Panc1 (cell line): ENCODE measurements around the gene CTTNBP2NL. TPM values are rescaled to one million over a fixed set of nuclear protein-coding genes. Genes with fewer than 3 reads are reported as not detected.

Experiments
- ATAC-seq: fragments of 200-7000 bp; cut with Tn5 transposase; 2 replicates; pipeline ENCODE4 v1.9.1; 2020; ENCODE audit warnings: mild to moderate bottlenecking, moderate library complexity
- BruUV-seq: library from RNA; stranded (reverse); fragments of 400-500 nt; replicated peaks from 2 replicates; lab custom pipeline; 2021; lab: Mats Ljungman, UMichigan
- CTCF ChIA-PET: fragments of 300-600 bp; sonication (Branson Sonifier 250); formaldehyde crosslinking; loops from one replicate; lab custom pipeline; 2022; ENCODE audit warnings: antibody characterized with exemption; lab: Charles Lee
- POLR2A ChIA-PET: fragments of 300-600 bp; sonication (Branson Sonifier 250); formaldehyde crosslinking; loops from one replicate; lab custom pipeline; 2022; ENCODE audit warnings: antibody characterized with exemption; lab: Charles Lee
- DNase-seq: peaks from one replicate; pipeline ENCODE4 v3.0.0-alpha.2; 2010; ENCODE audit warnings: low read depth, low spot score
- H3K27ac ChIP-seq: 2 replicates; pipeline ENCODE4 v1.5.1; 2011; ENCODE audit warnings: mild to moderate bottlenecking, low read length, inconsistent platforms
- H3K27me3 ChIP-seq: fragments of 200-500 bp; sonication (Bioruptor generic); 2 replicates; pipeline ENCODE4 v1.6.0; 2014; ENCODE audit warnings: low read length, inconsistent platforms; ENCODE audit not compliant: control insufficient read depth, insufficient read depth
- H3K36me3 ChIP-seq: fragments of 200-500 bp; sonication (Bioruptor generic); 2 replicates; pipeline ENCODE4 v1.5.1; 2014; ENCODE audit warnings: inconsistent platforms, mild to moderate bottlenecking, low read length, moderate library complexity; ENCODE audit not compliant: control insufficient read depth, insufficient read depth
- H3K4me1 ChIP-seq: 2 replicates; pipeline ENCODE4 v1.5.1; 2011; ENCODE audit warnings: inconsistent platforms, mild to moderate bottlenecking, low read length, moderate library complexity; ENCODE audit not compliant: control insufficient read depth, insufficient read depth
- H3K4me3 ChIP-seq, 2 experiments: 2 replicates each; pipeline ENCODE4 v1.5.1; 2011 to 2012; ENCODE audit warnings: low read depth in 2 of 2, low read length in 2 of 2, mild to moderate bottlenecking in 2 of 2, inconsistent platforms in 1 of 2, moderate library complexity in 1 of 2
- H3K9me3 ChIP-seq: fragments of 200-500 bp; sonication (Bioruptor generic); 2 replicates; pipeline ENCODE4 v1.5.1; 2014; ENCODE audit warnings: low read depth, mild to moderate bottlenecking, inconsistent platforms, low read length, moderate library complexity; ENCODE audit not compliant: control insufficient read depth, insufficient read depth
- POLR2AphosphoS5 ChIP-seq: IDR thresholded peaks from 2 replicates; pipeline ENCODE4 v1.6.1; 2012; ENCODE audit warnings: mild to moderate bottlenecking, low read depth, low read length, moderate library complexity
- REST ChIP-seq, 2 experiments: IDR thresholded peaks; 2 replicates each; pipeline ENCODE4 v1.6.1; 2011 to 2012; ENCODE audit warnings: low read depth in 2 of 2, control low read depth in 1 of 2, low read length in 1 of 2, mild to moderate bottlenecking in 1 of 2, moderate library complexity in 1 of 2; ENCODE audit not compliant: insufficient read depth in 1 of 2
- SIN3A ChIP-seq: IDR thresholded peaks from 2 replicates; pipeline ENCODE4 v1.6.1; 2012; ENCODE audit warnings: low read depth, mild to moderate bottlenecking, low read length, moderate library complexity, borderline replicate concordance; ENCODE audit not compliant: insufficient read depth
- TCF7L2 ChIP-seq: IDR thresholded peaks from 2 replicates; pipeline ENCODE4 v1.6.1; 2011; ENCODE audit warnings: mild to moderate bottlenecking, low read depth, low read length, inconsistent platforms
- in situ Hi-C: cut with HindIII; loops from 2 replicates; pipeline ENCODE4 v1.10.0; 2016; ENCODE audit warnings: low sequenced_read_pairs, low pct_unique_long_range_greater_than_20kb
- intact Hi-C: fragments of 100-400 bp; cut with micrococcal nuclease; formaldehyde crosslinking; loops from one replicate; pipeline ENCODE4 v1.10.0; 2022; ENCODE audit not compliant: unreplicated experiment
- total RNA-seq: library from RNA; stranded (reverse); gene quantifications from one replicate; pipeline ENCODE4 v1.2.1, GENCODE V29; 2021; ENCODE audit not compliant: unreplicated experiment
- TF ChIP-seq, protein P1 (sequence below): fragments of 450-650 bp; IDR thresholded peaks from 2 replicates; pipeline ENCODE4 v1.5.1; 2017; ENCODE audit warnings: mild to moderate bottlenecking

CTTNBP2NL gene
- total RNA-seq, 1 experiment from 2014 or later = 18.4 TPM

DNA sequence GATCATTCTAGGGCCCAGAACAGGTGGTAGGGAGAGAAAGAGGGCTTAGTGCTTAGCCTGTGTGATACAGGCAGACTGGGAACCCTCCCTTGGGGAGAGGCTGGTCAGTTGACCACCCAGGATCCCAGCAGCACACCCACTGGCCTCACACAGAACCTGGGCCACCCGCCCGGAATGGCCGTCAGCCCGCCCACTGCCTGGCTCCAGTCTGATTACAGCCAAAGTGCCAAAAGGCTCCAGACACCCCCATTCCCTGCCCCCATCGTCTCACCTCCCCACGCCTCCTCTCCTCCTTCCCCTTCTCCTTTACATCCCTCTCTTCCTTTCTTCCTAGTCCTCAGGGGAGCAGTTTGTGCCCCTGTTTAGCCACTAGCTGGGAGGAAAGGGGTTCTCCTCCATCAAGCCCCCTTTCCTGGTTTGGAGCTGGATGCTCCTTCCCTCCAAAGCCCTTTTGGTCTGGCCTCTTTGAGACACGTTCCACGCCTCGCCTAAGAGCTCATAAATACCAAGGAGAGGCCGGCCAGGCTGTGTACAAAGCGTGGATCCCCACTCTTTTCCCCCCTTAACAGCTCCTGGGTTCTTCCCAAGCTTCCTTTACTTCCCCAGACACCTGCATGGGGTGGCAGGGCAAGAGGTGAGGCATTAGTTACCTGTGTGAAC, 108.1 kb downstream of the CTTNBP2NL start:
- H3K4me3 ChIP-seq = no peak overlapping the region
- intact Hi-C loops = loop anchor here (10.0 kb wide), 1 partner anchor 111 kb away; the partner anchor contains the start of genes CAPZA1 and ST7L
- POLR2A ChIA-PET = no interaction called here

GRCh38 chr1:112504661-112505399, 108.8 kb downstream of the CTTNBP2NL start:
- no peaks in the 10 kb centered on the region for H3K27me3 ChIP-seq

More for the DNA sequence above, 108.1 kb downstream of the CTTNBP2NL start:
- Histone ChIP-seq H3K27ac (no peak overlapping the region), H3K27me3 (no peaks in the 10 kb centered on the region), H3K36me3 (no peaks in the 10 kb centered on the region), H3K9me3 (no peaks in the 10 kb centered on the region), H3K4me1 (no peaks in the 10 kb centered on the region; the same call in 1 of the 2 replicates)
- BruUV-seq = no TSS peak
- in situ Hi-C loops = no loop called here
- CTCF ChIA-PET = interaction anchor here (0.6 kb wide), 1 partner anchor 54 kb away, joined by 5 read pairs; no protein-coding TSS in a partner anchor
- ATAC-seq (no peak), DNase-seq (no peak)
- no peak for TF ChIP-seq REST (IDR thresholded peaks at IDR 0.05; ENCODE audit: insufficient read depth in 1 of 2, low read depth in 2 of 2, low read length in 1 of 2)
- TF ChIP-seq SIN3A = no peak
- TF ChIP-seq, protein P1, sequence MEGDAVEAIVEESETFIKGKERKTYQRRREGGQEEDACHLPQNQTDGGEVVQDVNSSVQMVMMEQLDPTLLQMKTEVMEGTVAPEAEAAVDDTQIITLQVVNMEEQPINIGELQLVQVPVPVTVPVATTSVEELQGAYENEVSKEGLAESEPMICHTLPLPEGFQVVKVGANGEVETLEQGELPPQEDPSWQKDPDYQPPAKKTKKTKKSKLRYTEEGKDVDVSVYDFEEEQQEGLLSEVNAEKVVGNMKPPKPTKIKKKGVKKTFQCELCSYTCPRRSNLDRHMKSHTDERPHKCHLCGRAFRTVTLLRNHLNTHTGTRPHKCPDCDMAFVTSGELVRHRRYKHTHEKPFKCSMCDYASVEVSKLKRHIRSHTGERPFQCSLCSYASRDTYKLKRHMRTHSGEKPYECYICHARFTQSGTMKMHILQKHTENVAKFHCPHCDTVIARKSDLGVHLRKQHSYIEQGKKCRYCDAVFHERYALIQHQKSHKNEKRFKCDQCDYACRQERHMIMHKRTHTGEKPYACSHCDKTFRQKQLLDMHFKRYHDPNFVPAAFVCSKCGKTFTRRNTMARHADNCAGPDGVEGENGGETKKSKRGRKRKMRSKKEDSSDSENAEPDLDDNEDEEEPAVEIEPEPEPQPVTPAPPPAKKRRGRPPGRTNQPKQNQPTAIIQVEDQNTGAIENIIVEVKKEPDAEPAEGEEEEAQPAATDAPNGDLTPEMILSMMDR = no peak
- TF ChIP-seq TCF7L2 = no peak

More at GRCh38 chr1:112504661-112505399, 108.8 kb downstream of the CTTNBP2NL start:
- BruUV-seq = no TSS peak
- Histone ChIP-seq H3K4me1 (no peaks in the 10 kb centered on the region; the same call in 1 of the 2 replicates), H3K27ac (no peak overlapping the region), H3K4me3 (no peak overlapping the region), H3K9me3 (no peaks in the 10 kb centered on the region), H3K36me3 (no peaks in the 10 kb centered on the region)
- CTCF ChIA-PET = interaction anchor here (0.6 kb wide), 1 partner anchor 54 kb away, joined by 5 read pairs; no protein-coding TSS in a partner anchor
- in situ Hi-C loops = no loop called here
- ATAC-seq (no peak), DNase-seq (no peak)
- intact Hi-C loops = loop anchor here (10.0 kb wide), 1 partner anchor 110 kb away; the partner anchor contains the start of genes CAPZA1 and ST7L
- no peak for TF ChIP-seq TCF7L2
- TF ChIP-seq REST (IDR thresholded peaks at IDR 0.05; ENCODE audit: insufficient read depth in 1 of 2, low read depth in 2 of 2, low read length in 1 of 2) = no peak
- TF ChIP-seq POLR2AphosphoS5 = no peak
- TF ChIP-seq, protein P1 = no peak
- TF ChIP-seq SIN3A = no peak
- POLR2A ChIA-PET = no interaction called here
